ENCODE measurements around the gene KRTAP10-4.

Gene KRTAP10-4

DNA sequence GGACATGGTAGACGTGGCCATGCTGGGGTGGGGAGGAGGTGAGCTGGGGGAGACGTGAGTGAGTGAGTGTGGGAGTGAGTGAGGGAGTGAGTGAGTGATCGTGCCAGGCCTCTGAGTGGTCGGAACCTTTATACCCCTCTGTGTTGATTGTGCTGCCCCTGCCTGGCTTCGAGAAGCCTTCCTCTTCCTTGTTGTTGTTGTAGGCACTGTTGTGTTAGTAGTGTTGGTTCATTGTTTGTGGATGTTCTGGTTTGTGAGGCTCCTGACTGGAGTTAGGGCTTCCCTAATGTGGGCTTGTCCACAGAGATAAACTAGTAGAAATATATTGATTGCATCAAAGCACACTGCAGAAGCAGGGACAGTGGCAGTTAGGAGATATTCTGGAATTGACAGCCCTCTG lies 14.8 kb upstream of the KRTAP10-4 start, which contains the start of gene KRTAP10-3:
Gene KRTAP10-3, minus strand, starts transcription at position 101 of the 400 bp plus-strand sequence. Its CDS starts 80 bp downstream, at position 21.
- DNase-seq, result no peak

DNA sequence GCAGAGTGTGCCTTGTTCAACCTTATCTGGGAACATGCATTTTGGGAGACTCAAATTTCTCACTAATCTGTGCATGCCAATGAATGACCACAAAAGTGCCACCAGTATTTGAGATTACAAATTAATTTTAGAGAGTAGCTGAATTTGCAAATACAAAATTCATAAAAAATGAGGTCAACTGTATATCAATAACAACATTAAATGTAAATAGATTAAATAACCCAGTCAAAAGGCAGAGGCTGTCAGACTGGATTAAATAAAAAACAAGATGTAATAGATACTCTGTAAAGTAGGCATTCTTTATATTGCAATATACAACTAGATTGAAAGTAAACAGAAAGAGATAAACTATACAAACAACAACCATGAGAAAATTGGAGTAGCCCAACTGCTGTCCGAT lies 9.4 kb upstream of the KRTAP10-4 start:
- no peak for DNase-seq

DNA sequence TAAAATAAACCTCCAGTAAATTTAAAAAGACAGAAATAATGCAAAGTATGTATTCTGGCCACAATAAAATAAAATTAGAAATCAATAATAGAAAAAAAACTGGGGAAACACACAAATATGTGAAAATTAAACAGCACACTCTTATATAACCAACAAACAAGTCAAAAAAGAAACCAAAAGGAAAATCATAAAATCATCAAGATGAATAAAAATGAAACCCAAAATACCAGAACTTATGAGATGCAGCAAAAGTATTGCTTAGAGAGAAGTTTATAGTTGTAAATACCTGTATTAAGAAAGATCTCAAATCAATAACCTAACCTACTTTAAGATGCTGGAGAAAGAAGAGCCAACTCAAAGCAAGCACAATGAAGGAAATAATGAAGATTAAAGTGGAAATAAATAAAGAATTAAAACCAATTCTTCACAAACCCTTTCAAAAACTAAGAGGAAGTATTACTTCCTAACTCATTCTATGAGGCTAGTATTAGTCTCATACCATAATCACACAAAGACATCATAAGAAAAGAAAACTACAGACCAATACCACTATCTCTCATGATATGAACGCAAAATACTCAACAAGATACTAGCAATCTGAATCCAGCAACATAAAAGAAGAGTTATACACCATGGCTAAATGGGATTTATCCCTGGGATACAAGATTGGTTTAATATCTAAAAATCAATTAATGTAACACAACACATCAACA lies 8.5 kb upstream of the KRTAP10-4 start:
- no peak for DNase-seq

DNA sequence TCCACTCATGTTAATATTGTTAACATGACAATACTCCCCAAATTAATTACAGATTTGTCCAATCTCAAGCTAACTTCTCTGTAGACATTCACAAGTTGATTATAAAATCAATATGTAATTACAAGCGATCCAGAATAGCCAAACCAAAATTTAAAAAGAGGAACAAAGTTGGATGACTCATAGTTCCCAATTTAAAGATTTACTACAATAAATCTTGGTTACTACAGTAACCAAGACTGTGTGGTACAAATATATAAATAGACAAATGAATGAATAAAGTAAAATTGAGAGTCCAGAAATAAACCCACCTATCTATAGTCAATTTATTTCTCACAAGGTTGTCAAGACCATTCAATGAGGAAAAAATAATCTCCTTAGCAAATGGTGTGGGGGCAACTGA lies 7.1 kb upstream of the KRTAP10-4 start:
- DNase-seq, result no peak

DNA sequence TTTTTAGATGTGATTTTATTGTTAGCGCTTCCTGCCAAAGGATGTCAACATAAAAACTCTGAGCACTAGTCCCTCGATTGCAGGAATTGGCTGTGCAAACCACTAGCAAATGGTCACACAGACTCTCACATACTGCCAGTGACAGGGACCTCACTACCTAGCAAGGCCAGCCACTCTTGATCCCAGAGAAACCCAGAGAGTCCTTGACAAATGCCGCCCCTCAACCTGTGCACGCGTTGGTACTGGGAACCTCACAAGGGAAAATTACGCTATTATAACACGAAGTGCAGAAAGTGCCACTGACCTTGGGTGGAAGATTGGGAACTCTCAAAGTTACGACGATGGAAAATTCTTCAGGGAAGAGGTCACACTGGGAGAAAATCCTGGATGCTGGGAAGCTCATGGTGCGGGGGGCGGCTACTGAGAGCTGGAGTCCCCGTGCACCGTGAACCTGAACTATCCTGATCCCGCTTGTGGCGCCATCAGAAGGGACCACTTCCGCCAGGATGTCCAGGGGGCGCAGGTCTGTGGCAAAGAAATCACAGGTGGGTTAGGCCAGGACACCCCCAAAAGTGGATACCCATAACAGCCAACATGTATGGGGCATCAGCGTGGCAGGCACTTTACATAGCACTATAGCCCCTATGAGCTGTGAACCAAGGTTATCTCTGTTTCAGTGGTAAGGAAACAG lies 5.9 kb upstream of the KRTAP10-4 start:
- DNase-seq, result no peak

DNA sequence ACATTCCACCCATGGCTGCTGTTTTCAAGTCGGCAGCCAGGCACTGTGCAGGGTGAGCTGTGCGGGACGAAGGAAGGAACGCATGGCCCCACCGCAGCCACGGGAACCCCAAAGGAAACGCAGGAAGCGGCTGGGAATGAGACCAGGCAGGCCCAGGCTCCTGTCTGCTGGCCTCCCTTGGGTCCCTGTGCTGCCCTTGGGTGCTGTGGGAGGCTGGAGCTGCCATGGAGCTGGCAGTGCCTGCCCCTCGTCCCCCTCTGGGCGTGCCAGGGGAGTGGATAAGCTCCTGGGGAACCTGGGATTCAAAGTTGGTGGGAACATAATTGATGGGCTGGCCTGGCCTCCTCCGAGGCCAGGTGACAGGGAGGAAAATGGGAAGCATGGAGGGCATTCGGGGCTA lies 5.3 kb upstream of the KRTAP10-4 start:
- no peak for DNase-seq

DNA sequence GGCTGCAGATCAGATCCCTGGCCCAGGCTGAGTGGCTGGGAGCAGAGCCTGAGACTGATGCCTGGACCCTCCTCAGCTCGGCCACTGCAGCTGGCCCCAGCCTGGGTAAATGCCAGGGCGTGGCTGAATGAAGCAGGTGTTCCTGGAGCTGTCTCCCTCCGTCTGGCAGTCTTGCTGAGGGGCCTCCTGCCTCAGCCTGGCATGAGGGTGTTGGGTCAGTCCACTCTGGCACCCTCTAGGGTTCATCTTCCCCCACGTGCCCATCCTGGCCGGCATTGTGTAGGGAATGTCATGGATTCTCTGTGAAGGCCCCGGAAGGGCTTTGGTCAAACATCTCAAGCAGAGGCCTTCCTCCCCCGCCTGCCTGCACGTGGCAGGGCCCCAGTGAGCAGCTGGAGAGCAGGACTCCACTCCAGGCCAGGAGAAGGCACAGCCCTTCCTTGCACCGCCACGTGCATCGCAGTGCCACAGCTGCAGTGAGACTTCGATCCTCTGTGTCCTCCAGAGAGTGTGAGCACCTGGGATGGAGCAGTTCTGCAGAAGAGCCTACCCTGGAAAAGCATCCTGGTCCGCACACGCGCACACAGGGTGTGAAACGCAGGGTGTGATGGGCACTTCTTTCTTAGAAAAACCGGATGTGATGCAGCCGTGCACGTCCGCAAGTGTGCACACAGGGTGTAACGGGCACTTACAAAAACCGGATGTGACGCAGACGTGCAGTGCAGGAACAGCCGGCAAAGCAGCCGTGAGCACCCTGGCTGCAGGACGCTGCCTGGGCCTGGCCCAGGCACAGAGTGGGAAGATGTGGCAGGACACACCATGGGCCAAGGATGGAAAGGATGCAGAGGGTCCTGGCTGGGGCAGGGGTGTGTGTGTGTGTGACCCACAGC lies 4.6 kb upstream of the KRTAP10-4 start:
- peak; percentile 33 for DNase-seq

DNA sequence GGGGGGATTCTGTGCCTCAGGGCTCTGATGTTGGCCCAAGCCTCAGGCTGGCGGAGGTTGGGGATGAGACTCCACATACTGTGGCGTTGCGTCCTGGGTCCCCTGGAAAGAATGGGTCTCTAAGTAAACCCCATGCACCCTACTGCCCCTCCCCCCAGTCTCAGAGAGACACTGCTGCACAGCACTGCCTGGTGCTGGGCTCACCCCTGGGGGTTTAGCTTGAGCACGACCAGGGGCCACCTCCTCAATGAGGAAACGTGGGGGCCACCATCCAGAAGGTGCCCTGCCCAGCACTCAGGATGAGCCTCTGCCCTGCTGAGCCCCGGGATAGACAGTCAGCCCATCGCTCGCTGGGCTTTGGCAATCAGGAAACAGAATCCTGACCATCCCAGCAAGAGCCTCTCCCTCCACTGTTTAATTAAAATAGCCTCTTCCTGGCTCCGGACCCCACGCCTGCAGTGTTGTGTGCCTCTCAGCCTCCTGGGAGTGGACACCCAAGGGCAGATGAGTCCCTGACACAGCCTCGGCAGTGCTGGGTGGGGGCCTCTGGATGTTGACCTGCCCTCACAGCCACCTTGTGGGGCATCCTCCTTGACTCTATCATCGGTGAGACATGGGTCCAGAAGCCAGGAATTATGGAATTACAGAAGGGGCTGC lies 3.5 kb upstream of the KRTAP10-4 start:
- DNase-seq, result peak; percentile 40

DNA sequence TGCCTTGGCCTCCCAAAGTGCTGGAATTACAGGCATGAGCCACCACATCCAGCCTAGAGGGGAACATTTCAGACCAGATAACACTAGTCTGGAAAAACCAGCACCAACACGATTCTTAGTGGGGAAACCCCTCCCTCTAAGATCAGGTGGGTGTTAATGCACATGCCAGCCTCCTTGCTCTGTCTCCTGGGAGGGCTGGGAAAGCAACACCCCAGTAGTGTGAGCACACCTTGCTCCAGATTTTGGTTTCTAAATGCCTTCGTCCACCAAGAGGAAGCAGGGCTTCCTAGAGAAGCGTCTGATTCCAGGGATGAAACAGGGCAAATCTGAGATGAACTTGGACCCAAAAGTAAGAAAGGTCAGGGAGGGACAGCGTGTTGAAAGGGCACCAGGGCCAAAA lies 2.2 kb upstream of the KRTAP10-4 start:
- peak; percentile 35 for DNase-seq

DNA sequence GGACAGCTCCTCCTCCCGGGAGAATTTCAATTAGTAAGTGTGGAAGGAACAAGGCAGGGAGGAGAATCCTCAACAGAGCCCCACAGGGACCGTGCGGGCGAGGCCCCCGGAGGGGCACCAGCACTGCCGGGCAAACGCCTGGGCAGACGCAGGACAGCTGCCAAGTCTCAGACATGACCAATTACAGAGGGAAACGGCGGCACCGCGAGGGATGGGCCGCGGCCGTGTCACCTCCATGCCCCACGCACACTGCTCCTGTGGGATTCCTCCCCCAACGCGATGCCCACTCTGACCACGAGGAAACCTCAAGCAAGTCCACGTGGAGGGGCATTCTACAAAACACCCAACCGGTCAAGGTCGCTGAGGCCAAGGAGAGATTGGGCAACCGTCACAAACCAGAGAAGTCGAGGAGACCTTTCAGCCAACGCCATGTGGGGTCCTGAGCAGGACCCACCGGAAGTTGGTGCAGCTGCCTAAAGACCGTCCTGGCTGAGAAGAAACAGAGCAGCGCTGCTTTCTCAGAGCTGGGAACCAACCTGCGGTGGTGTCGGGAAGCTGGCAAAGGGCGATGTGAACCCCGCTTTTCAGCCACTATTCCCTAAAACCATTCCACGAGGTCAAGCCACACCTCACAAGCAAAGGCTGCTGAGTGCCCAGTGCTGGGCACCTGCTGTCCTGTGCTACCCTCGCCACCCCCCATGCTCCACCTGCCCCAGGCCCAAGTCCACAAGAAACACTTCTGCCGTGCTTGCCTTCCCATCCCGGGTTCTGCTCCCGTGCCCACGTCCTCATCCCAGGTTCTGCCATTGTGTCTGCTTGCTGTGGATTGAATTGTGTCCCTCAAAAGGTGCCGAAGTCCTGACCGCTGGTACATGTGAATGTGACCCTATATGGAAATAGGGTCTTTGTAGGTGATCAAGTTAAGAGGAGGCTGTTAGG lies 1.4 kb upstream of the KRTAP10-4 start:
- DNase-seq, result peak; percentile 47

DNA sequence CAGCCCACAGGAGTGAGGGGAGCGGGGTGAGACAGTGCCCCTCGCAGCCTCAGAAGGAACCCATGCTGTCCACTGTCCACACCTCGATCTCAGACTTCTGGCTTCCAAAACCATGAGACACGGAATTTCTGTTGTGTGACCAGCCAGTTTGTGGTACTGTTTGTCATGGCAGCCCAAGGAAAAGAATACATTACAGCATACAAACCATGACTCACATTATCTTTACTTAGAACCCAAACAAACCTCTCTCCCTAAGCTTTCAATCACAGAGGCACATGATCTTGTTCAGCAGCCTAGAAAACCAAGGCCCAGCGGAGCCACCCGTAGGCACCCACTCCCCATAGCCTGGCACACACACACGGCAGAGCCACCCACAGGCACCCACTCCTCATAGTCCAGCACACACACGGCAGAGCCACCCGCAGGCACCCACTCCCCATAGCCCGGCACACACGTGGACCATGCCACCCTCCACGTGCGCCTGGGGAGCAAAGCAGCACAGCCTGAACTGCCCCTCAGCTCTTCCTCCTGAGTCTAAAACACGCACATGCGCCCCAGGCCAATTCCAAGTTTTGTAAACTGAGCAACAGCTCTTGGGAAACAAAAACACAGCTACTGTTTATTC lies 458 bp upstream of the KRTAP10-4 start:
- peak; percentile 19 for DNase-seq

DNA sequence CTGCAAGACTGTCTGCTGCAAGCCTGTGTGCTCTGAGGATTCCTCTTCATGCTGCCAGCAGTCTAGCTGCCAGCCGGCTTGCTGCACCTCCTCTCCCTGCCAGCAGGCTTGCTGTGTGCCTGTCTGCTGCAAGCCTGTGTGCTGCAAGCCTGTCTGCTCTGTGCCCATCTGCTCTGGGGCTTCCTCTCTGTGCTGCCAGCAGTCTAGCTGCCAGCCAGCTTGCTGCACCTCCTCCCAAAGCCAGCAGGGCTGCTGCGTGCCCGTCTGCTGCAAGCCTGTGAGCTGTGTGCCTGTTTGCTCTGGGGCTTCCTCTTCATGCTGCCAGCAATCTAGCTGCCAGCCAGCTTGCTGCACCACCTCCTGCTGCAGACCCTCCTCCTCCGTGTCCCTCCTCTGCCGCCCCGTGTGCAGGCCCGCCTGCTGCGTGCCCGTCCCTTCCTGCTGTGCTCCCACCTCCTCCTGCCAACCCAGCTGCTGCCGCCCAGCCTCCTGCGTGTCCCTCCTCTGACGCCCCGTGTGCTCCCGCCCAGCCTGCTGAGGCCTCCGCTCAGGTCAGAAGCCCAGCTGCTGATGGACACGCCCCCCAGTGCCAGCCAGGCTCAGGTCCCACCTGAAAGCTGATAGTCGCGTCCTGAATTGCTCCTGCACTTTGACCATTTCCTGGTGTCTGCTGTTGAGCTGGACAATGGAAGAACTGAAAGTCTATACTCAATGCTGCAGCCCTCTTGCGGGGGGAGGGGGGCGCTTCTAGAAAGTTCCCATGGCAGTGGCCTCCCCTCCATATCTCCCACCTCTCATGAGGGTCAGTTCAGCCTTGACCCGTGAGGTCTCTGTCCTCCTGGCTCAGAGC lies 1.2 kb downstream of the KRTAP10-4 start:
- DNase-seq, result peak; percentile 45

DNA sequence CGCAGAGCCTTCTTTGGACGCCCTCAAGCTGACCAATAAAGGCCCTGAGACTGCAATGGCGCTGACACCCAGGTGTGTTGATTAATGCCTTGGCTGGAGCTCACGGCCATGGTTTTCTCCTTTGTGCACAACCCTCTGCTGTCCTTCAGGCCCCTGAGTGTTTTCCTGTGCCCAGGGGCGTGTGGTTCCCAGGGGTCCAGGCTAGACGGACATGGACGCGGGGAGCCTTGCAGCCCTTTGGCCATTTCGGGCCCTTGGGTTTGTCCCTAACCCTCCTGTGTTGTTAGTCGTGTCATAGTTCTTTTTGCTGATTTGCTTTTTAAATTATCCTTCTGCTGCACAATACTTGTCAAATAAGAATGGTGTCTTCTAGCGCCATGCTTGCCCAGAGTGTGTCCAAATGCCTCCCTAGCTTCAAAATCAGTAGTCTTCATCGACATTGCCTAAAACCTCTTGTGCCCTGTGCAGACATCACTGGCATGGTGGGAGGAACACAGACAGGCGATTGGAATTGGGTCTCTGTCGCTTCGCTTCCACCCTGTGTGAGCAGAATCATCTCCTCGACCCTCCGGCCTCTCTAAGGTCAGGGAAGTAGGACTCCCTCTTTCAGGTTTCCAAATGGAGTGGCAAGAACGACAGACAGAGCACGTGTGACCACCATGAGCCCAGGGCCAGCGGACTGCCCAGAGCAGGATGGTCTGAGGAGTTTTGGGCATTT lies 1.9 kb downstream of the KRTAP10-4 start:
- DNase-seq, result peak; percentile 33

DNA sequence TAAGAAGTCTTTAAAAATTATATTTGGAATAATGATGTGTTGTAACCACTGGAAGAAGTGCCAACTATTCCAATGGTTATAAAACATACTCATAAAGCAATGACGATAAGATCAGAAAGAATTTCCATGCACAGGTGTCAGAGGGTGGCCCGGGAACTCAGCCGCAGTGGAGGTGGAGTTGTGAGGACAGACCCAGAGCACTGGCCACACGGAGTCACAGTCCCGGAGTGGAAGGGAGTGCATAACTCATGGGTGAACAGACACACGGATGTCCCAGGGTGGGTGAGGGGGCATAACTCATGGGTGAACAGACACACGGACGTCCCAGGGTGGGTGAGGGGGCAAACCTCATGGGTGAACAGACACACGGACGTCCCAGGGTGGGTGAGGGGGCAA lies 2.5 kb downstream of the KRTAP10-4 start:
- DNase-seq, result no peak

DNA sequence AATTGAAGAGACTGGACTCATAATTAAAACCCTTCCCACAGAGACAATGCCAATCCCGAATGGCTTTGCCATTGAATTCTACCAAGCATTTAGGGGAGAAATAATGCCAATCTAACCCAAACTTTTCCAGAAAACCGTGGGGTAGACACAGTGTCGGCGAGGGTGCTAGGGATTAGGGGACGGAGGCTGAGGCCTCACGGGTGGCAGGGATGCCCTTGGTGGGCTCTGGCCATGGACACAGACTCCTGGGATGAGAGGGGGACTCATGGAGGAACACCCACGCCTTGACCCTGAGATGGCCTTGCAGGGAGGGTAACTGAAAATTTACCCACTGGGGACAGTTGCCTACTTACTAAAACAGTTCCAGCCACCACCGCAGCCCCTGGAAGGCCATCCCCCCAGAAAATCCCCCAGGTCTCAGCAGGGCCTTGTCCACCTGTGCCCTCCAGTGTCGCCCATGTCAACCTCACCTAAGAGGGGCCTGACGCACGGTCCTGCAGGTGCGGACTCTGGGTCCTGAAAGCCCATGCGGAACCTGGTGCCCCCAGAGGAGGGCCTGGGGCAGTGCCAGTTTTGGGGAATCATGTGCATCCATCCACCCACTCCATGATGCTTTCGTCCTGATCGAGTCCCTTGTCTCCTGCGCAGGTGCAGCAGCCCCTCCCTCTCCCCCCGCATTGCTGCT lies 5.0 kb downstream of the KRTAP10-4 start:
- peak; percentile 15 for DNase-seq

DNA sequence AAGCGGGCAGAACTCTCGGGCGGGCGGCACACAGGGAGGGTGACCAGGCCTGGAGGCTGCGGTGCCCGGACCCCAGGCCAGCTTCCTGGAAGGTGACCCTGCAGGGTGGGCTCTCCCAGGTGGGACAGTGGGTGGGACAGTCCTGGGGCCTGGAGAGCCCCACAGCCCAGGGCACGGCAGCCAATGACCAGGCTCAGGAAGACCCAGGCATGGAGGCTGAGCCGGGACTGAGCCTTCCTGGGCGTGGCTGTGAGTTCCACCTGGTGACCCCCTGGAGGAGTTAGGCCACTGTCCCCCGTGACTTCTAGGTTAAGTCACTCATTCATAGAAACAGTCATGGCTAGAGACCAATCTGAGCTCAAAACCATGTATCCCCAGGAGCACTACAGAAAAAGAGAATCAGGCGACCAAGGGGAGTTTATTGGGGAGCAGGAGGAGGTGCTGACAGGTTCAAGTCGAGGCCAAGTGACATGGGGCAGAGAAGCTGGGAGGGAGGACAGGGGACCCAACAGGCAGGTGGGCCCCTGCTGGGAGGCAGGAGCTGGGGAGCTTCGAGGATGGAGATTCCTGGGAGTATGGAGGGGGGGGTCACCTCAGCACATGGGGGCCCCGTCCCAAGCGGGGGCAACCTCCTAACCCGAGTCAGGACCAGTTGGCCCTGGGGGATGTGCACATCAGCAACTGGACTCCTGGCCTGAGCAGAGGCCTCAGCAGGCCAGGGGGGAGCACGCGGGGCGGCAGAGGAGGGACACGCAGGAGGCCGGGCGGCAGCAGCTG lies 5.7 kb downstream of the KRTAP10-4 start:
- peak; percentile 43 for DNase-seq

DNA sequence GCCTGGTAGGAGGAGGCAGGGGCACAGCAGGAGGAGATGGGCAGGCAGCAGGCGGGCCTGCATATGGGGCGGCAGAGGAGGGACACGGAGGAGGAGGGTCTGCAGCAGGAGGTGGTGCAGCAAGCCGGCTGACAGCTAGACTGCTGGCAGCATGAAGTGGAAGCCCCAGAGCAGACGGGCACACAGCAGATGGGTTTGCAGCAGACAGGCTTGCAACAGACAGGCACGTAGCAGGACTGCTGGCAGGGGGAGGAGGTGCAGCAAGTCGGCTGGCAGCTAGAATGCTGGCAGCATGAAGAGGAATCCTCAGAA lies 6.3 kb downstream of the KRTAP10-4 start:
- DNase-seq, result peak; percentile 45

DNA sequence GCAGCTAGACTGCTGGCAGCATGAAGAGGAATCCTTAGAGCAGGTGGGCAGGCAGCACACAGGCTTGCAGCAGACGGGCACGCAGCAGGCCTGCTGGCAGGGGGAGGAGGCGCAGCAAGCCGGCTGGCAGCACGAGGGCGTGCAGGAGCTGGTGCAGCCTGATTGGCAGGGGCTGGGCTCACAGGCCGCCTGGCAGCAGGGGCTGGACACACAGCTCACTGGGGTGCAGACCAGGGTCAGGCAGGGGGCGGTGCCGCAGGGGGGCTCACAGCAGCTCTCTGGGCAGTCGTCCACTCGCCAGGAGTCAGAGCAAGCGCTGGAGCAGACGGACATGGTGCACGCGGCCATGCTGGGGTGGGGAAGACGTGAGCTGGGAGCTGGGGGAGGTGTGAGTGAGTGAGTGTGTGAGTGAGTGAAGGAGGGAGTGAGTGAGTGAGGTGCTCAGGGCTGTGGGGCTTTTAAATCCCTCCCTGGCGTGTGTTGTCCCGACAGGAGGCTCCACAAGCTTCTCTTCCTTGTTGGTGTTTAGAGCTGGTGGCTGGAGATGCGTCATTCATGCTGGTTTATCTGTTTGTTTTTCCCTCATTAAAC lies 6.8 kb downstream of the KRTAP10-4 start, which contains the start of gene KRTAP10-5:
Gene KRTAP10-5, minus strand, starts transcription at position 374 of the 591 bp plus-strand sequence. Its CDS starts 26 bp downstream, at position 348.
- peak; percentile 56 for DNase-seq

All from activated CD8-positive, alpha-beta memory T cell treated with anti-CD3 and anti-CD28 coated beads for 24 hours (primary cell).